HG03432 (cell line): ENCODE results near the gene PLA2G3.

Experiments
- ATAC-seq: cut with Tn5 transposase; IDR thresholded peaks from one replicate; pipeline ENCODE4 v1.9.1; 2021; ENCODE audit warnings: mild to moderate bottlenecking, moderate library complexity; ENCODE audit not compliant: unreplicated experiment

Gene PLA2G3

DNA sequence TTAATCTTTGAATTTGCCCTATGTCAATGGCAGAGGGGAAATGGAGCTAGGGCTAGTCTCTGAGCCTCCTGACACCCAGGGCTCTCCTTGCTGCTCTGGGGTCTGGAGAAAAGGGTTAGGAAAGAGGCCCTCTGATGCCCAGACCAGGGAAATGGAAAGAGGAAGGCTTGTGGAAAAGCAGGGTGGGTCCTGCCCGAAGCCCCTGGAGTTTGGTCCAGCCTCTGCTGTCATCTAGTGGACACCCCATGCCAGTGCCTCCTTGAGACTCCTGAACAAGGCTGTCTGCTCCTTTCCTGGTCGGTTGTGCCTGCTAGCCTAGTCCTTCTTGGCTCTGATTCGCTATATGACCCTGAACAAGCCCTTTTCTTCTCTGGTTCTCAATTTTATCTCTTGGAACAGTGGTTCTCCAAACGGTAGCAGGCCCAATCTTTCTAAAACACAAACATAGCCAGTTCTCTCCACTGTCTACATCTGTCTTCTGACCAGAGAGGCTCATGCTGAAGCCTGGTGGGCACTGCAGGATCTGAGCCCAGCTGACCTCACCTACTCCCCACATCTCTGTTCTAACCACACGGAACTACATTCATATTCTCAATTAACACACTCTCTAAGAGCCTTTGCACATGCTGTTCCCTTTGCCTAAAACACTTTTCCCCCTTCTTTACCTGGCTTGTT lies 8.8 kb upstream of the PLA2G3 start:
- ATAC-seq = no peak

DNA sequence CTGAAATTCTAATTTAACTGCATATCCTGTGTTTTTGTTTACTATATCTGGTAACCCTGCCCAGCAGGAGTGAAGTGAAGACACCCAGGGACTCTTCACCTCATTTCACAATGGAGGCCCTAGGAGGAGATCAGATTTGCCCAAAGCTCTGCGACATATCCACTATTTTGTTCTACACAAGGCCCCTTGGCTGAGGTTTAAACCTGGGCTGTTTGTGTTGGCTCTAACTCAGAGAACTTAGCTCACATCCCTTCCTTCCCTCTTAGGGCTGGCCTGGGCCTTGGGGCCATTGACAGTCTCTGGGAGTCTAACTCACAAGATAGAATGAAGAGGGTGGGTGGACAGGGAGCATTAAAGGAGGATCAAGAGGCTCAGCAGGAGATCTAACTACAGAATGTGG lies 8.2 kb upstream of the PLA2G3 start:
- ATAC-seq = no peak

DNA sequence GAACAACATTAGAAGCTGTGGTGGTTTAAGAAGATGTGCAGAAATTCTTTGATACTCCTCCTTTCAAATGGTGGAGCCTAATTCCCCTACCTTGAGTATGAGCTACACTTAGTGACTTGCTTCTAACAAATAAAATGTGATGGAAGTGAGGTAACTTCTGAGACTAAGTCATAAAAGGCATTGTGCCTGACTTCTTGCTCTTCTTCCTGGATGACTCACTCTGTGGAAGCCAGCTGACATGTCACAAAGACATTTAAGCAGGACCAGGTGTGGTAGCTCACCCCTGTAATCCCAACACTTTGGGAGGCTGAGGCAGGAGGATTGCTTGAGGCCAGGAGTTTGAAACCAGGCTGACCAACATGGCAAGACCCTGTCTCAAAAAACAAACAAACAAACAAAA lies 3.9 kb upstream of the PLA2G3 start:
- no peak for ATAC-seq

DNA sequence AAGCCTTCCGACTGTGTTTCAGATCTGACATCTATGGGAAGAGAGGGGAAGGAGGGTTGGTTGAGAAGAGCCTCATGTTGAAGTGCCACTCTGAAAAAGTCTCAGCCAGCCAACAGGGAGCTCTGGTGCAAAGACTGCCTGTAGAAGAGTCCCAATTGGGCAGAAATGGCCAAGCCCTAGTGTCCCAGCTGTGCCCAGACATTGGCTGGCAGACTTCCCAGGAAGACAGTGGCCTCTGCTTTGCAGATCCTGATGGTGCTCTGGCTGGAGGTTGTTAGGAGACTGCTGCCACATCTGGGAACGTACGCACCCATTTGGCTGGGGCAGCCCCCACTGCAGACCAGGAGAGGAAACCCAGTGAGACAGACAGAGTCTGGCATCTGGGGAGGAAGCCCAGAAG lies 3.2 kb upstream of the PLA2G3 start:
- ATAC-seq = no peak

DNA sequence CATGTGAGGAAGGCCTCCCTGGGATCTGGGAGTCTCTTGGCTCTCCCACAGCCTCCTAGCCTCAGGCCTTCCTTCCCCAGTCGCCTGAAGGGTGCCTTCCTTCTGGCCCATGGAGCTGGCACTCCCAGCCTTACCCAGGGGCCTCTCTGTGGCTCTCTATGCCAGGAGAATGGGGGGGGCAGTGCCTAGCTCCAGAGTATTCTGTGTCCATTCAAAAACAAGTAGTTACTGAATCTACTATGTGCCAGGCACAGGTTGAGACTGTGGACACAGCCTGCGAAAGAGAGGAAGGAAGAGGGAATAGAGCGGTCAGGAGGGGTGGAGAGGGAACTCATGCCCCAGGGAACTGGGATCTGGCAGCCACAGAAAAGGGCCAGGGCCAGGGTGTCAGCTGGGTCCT lies 2.7 kb upstream of the PLA2G3 start:
- no peak for ATAC-seq

DNA sequence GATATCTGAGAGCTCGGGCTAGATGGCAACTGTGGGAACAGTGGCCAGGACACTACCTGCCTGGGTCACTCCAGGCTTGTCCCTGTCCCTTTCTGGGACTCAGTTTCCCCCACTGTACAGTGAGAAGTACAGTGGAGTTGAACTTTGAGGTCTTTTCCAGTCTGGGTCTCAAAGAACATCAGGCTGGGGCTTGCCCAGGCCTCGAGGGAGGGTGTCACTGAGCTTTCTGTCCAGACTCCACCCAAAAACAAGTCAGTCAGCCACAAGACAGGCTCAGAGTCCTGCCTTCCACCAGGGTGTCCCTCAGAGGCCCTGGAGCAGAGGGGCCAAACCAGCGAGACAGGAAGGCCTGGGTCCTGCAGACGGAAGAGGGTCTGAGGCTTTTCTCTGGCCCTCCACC lies 2.0 kb upstream of the PLA2G3 start:
- no peak for ATAC-seq

DNA sequence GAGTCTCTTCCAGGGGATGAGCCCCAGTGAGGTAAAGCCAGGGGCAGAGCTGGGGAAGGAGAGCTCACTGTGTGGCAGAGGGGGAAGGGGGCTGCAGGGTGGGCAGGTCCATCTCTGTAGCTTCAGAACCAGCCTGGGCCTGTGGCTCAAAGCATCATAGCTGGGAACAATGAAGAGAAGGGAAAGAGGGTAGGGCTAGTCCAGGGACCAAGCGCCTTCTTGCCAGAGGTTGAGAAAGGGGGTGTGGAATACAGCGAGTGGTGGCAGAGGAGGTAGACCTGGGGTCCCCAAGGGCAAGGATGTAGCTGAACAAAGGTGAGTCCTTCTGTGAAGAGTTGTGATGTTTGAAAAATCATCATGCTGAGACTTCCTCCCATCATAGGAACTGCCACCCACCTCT lies 1.2 kb upstream of the PLA2G3 start:
- ATAC-seq = no peak

DNA sequence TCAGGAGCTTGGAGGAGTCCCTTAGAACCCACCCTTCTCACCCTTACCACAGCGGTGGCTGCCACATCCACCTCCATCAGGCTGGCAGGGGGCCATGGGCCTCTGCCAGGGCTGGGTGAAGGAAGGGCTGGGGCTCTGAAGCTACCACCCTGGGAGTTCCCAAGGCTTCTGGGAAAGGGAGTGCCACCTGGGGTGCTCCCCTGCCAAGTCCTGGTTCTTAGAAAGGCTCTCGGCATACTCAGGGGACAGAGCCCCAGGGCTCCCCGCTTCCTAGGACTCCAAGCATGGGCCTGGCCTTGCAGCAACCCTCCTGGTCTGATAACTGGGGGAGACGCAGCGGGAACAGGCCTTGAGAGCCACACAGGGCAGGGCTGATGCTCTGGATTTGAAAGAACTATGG lies 438 bp upstream of the PLA2G3 start:
- ATAC-seq = no peak

DNA sequence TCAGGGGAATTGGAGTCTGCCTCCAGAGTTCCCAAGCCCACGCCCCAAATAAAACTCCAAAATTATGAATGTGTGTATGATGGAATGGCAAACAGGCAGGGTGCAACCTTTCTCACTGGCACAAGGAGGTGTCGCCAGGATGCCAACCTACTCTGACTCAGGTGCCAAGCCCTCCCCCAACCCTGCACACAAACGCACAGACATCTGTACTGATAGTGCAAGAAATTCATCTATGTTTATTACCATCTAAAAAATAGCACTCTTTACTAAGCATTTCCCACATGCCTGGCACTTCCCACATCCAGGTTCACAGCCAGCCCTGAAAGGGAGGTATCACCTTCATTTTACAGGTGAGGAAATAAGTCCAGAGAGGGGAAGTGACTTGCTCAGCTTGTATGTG lies 1.2 kb downstream of the PLA2G3 start:
- ATAC-seq = no peak

DNA sequence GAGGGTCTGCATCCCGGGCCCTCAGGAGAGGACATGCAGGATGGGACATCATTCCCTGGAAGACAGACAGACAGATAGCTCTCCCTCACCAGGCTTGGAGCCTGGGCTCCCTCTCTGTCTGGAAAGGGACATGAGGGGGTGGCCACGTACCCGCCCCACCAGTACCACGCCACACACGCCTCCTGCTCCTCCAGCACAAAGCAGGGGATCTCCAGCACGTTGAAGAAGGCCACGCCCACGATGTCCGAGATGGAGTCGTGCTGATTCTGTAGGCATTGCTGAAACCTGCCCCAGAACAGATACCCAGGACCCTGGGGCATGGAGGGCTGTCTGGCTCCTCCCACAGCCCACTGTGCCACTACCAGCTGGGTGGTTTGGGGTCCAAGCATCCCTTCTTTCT lies 2.2 kb downstream of the PLA2G3 start:
- no peak for ATAC-seq

DNA sequence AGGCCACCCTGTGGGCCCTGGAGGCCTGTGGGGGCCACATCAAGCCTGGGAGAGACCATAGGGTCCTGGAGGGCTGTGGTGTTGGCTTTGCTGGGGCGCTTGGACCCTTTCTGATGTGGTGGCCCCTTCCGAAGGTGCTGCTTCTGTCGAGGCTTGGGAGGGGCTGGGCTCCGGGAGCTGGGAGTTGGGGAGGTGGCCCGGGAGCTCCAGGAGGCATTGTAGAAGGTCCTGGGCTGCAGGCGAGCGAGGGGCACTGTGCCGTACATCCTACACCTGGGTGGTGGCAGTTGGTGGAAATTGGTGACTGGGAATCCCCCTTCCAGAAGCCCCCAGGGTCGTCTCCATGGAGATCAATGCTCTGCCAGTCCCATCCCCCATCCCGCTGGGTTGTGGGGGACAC lies 2.6 kb downstream of the PLA2G3 start:
- no peak for ATAC-seq

DNA sequence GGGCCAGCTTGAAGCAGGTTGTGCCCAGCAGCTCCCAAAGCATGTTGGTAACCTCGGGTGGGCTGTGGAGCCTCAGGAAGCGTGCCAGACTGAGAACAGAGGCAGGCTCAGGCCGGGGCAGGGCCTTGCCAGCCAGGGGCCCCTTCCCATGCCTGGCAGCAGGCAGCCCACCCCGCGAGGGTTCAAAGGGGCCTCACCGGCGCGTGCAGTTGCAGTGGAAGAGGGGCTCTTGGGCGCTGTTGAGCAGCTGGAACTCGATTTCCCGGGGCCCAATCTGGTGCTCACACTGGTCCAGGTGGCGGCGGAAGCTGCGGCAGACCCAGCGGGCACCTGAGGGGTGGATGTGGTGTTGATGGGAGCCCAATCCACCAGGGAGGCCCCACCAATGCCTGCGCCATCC lies 3.6 kb downstream of the PLA2G3 start:
- no peak for ATAC-seq

DNA sequence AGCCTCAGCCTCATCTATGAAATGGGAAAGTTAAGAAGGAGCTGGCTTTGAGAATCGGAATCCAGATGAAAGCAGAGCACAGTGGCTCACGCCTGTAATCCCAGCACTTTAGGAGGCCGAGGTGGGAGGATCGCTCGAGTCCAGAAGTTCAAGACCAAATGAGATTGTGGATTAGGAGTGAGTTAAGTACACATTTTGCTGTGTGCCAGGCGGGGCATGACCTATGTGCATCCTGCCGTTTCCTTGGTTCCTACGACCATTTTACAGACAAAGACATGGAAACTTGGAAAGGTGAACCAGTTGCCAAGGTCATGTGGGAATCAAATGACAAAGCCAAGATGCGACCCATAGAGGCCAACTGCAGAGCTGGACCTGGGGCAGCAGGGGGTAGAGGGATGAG lies 4.2 kb downstream of the PLA2G3 start:
- no peak for ATAC-seq

DNA sequence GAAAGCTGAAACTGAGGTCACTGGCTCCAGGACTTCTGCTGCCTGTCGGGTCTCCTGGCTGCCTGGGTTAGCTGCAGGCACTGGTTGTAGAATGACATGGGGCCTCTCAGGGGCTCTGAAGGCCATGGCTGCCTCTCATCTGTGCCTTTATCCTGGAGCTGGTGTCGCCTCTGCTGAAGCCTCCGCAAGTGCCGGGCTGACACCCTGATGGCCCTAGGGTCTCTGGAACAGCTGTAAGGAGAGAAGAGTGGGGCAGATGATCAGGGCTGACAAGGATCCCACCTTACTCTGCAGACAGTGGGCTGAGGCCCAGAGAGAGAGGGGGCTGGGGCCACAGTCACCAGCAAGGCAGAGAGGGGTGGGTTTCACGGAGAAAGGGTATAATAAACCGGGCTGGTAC lies 4.6 kb downstream of the PLA2G3 start:
- no peak for ATAC-seq

DNA sequence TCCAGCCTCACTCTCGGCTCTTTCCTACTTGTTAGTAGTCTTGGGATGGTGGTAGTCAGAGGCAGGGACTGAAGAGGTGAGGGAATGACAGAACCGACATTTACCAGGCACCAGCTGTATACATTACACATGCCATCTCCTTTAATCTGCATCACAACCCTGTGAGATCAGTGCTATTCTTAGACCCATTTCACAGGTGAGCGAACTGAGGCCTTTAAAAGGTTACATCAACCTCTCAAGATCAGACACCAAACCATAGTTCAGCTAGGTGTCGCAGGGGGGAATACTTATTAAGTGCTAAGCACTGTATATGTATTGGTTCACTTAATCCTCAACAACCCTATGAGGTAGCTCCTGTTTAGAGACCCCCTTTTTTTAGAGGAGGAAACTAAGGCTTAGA lies 5.6 kb downstream of the PLA2G3 start:
- ATAC-seq = no peak

DNA sequence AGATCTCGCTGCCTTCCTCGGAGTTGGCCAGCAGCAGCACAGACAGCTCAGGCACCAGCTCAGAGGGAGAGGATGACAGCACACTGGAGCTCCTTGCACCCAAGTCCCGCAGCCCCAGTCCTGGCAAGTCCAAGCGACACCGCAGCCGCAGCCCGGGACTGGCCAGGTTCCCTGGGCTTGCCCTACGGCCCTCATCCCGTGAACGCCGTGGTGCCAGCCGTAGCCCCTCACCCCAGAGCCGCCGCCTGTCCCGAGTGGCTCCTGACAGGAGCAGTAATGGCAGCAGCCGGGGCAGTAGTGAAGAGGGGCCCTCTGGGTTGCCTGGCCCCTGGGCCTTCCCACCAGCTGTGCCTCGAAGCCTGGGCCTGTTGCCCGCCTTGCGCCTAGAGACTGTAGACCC lies 6.4 kb downstream of the PLA2G3 start:
- ATAC-seq = no peak

DNA sequence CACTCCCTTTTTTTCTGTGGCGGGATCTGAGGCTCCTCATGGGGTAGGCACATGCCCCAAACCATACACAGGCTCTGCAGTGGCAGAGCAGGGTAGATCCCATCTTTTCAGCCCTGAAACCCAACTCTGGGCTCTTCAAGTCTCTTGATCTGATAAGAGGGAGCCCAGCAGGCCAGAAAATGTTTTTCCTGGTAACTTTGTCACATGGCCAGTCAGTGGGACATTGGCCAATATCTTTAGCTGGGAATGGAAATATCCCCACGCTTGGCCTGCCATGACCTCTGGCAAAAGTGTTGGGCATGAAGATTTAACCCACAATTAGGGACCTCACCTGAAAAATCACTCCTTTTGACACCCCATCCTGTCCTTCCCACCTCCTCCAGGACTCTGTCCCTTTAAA lies 9.4 kb downstream of the PLA2G3 start:
- ATAC-seq = no peak

DNA sequence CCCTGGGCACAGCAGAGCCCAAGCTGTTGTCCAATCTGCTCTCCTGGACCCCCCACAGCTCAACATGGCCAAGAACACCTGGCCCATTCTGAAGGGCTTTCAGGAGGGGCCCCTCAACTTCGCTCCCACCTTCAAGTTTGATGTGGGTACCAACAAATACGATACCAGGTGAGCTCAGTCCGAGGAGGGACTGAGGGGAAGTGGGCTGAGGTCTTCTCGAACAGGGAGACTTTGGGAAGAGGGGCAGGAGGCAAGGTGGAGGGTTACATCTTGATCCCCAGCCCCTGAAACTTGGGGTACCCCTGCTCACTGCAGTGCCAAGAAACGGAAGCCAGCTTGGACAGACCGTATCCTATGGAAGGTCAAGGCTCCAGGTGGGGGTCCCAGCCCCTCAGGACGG lies 12.2 kb downstream of the PLA2G3 start:
- ATAC-seq = no peak

DNA sequence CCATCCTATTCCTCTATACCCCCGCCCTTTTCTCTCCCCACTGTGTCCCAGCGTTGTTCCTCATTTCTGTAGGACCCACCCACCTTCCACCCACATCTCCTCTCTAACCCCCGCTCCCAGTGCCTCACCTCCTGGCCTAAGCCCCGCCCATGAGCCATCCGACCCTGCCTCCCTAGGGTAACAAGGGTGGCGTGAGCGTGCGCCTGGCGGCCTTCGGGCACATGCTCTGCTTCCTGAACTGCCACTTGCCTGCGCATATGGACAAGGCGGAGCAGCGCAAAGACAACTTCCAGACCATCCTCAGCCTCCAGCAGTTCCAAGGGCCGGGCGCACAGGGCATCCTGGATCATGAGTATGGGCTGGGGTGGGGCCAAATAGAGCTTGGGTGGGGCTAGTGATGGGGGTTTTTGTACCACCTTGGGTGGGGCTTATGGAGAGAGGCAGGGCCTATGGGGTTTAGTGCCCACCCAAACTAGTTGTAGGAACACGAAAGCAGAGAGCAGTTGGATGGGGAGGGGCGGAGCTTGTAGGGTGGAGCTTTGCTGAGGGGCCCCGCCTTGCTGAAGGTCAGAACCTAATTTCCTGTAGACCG lies 13.0 kb downstream of the PLA2G3 start:
- no peak for ATAC-seq

DNA sequence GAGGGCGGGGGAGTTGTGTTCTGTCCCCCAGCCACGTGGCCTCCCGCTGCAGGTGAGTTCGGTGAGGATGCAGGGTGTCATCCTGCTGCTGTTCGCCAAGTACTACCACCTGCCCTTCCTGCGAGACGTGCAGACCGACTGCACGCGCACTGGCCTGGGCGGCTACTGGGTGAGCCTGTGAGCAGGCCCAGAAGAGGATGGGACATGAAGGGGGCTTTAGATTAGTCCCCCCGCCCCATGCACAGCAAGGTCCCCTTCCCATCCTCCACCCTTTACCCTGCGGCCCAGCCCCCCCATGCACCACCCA lies 13.5 kb downstream of the PLA2G3 start:
- ATAC-seq = no peak

DNA sequence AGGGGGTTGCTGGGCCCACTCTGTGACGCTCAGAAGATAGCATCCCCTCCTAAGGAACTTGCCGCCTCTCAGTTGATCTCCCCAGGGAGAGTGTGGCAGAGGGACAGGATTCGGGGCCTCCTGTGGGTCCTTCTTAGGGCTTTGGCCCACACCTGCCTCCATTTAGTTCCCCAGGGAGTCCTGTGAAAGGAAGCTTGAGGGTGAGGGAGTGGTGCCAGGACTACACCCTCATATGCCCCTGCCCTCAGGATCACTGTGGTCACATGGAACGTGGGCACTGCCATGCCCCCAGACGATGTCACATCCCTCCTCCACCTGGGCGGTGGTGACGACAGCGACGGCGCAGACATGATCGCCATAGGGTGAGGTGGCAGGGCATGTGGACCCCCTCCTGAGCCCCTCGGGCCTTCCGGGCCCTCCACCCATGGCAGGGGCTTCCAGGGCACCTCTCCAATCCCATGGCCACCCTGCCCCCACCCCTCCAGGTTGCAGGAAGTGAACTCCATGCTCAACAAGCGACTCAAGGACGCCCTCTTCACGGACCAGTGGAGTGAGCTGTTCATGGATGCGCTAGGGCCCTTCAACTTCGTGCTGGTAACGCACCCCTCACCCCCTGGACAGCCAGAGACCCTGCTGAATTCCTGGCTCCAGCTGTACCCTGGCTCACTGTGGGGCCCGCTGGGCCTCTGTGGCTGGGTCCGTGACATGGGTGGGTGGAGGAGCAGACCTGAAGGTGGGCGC lies 14.0 kb downstream of the PLA2G3 start:
- ATAC-seq = no peak

DNA sequence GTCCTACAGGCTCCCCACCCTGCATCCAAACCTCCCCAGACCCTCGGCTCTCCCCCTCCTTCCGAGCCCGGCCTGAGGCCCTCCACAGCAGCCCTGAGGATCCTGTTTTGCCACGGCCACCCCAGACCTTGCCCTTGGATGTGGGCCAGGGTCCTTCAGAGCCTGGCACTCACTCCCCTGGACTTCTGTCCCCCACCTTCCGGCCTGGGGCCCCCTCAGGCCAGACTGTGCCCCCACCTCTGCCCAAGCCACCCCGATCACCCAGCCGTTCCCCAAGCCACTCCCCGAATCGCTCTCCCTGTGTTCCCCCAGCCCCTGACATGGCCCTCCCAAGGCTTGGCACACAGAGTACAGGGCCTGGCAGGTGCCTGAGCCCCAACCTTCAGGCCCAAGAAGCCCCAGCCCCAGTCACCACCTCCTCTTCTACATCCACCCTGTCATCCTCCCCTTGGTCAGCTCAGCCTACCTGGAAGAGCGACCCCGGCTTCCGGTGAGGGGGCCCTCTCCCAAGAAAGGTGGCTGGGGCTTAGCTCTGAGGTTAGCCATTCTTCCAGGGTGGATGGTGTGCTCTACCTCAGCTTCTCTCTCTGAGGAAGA lies 14.7 kb downstream of the PLA2G3 start:
- no peak for ATAC-seq
